ENCODE results near the gene SLC13A4.

- no peak for TF ChIP-seq MAZ (IDR thresholded peaks at IDR 0.05; ENCODE audit: borderline replicate concordance, low read depth, low read length)
- TF ChIP-seq CTCF (conservative IDR thresholded peaks at IDR 0.05; ENCODE audit: low read depth, low read length) = no peak
- TF ChIP-seq RAD21 (IDR thresholded peaks at IDR 0.05; ENCODE audit: low read length) = no peak
These were observed 46.2 kb downstream of the SLC13A4 start for GRCh38 chr7:135681762-135682161.

All from IMR-90 (cell line).